ENCODE data around the gene XIST. TPM values are rescaled to one million over a fixed set of nuclear protein-coding genes. Genes with fewer than 3 reads are reported as not detected.
A peak's percentile ranks its signal among the peaks of the same experiment; 100 is the strongest.

Gene XIST
- total and polyA plus RNA-seq, 10 of the 15 experiments (the other 5 are each of a cell fraction or from before 2014, with no cell fraction given), result 39.1 to 787 (median 91.3) TPM

DNA sequence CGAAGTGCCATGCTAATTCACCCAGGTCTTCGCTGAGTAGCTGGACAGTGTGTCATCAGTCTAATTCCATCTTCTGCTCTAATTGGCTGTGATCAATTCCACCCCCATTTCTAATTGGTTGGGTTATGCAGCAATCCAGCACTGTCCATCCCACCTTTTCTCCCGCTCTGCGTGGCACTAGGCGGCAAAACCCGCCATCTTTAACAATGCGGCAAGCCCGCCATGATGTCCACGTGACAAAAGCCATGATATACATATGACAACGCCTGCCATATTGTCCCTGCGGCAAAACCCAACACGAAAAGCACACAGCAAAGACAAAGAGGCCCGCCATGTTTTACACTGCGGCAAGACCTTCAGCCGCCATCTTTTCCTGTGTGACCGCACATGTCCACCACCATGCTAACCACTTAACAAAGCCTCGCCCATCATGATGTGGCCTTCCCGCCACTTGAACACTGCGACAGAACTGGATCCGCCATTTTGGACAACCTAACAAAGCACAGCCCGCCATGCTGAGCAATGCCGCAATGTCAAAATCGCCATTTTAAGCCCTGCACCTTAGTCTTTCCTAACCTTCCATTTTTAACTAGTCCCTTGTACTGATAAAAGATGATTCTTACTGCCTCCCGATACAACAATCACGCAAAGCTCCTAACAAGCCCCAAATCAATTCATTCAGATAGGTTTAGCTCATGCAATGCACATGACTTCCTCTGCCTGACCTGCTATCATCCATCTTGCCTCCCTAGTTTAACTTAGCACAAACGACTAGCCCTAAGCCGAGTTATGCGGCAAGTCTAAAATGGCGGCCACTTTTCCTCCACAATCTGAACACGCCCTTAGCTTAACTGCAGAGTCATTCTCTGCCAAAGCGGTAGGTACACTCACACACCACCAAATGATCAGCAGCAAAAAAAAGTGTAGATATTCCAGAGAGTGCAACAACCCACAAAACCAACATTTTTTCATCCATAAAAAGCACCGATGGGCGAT is 1.2 kb downstream of the XIST start:
- peak overlapping the region; percentile 1; the same call in 1 of the 2 replicates for H2AFZ ChIP-seq (ENCODE audit: control insufficient read depth, low read depth, low read length)
- peak; percentile 90 for DNase-seq (ENCODE audit: low read depth, low spot score)
- H3K36me3 ChIP-seq (ENCODE audit: control insufficient read depth in 2 of 2, insufficient read depth in 2 of 2, low read length in 1 of 2), result 0 out of 4 replicates have a peak, but pooled peaks cover 0 to 2% of the 10 kb centered on the region in 2 experiments
- ChIA-PET POLR2A (interaction anchor here (1.3 kb wide), 1 partner anchor 10 kb away, joined by 3 read pairs; no protein-coding TSS in a partner anchor), CTCF (interaction anchor here (0.7 to 1.3 kb wide), 2 partner anchors 13 to 18 kb away, joined by 3 to 8 read pairs; no protein-coding TSS in a partner anchor), SMC1A (ENCODE audit: uncharacterized antibody, unreplicated experiment) (interaction anchor here (2.5 kb wide), 1 partner anchor 13 kb away, joined by 8 read pairs; no protein-coding TSS in a partner anchor), RAD21 (ENCODE audit: unreplicated experiment) (no interaction called here)
- in situ Hi-C loops (cut with MboI) (loop anchor here (10.0 kb wide), 3 partner anchors 493 to 1577 kb away; partner anchors contain the start of gene RPS4X), intact Hi-C loops (cut with micrococcal nuclease; ENCODE audit: unreplicated experiment) (loop anchor here (1.0 kb wide), 1 partner anchor 93 kb away; no protein-coding TSS in a partner anchor)
- H3K79me2 ChIP-seq (ENCODE audit: control insufficient read depth, insufficient read depth, low read length), result peaks cover 55% of the 10 kb centered on the region
- peak; percentile 95 for FAIRE-seq
- ATAC-seq, result peak; percentile 82
- no peaks in the 10 kb centered on the region for H3K27me3 ChIP-seq (replicated peaks in 1 of 2; ENCODE audit: control insufficient read depth in 2 of 2, insufficient read depth in 2 of 2, low read length in 1 of 2)
- peak overlapping the region; percentile 70 for H3K27ac ChIP-seq (ENCODE audit: control insufficient read depth, insufficient read depth)
- H3K9me3 ChIP-seq (replicated peaks; ENCODE audit: control insufficient read depth, insufficient read depth, low read length), result no peaks in the 10 kb centered on the region
- H4K20me1 ChIP-seq (ENCODE audit: control insufficient read depth, insufficient read depth), result peaks cover 7% of the 10 kb centered on the region; the same call in 1 of the 2 replicates
- H3K9ac ChIP-seq (ENCODE audit: control insufficient read depth, insufficient read depth, low read length), result peak overlapping the region; percentile 81
- BruUV-seq (replicated peaks), result TSS peak; percentile 63
- 43% methylated on average over 33 of the region's 33 CpGs for WGBS (ENCODE audit: insufficient coverage, insufficient replicate concordance, low lambda C conversion rate, missing lambda C conversion rate)
- H3K4me3 ChIP-seq, result peak overlapping the region; percentile 79
- no peak overlapping the region for H3K4me2 ChIP-seq (ENCODE audit: control insufficient read depth, insufficient read depth)
- H3K4me1 ChIP-seq (ENCODE audit: control insufficient read depth, insufficient read depth, low read length), result no peaks in the 10 kb centered on the region
- peak; percentile 72 for TF ChIP-seq KLF5 (IDR thresholded peaks at IDR 0.05; ENCODE audit: partially characterized antibody)
- peak; percentile 65 for TF ChIP-seq IKZF1 (conservative IDR thresholded peaks at IDR 0.05)
- peak; percentile 92 for TF ChIP-seq NR2C1 (IDR thresholded peaks at IDR 0.05)
- peak; percentile 75 for TF ChIP-seq MYC (IDR thresholded peaks at IDR 0.05; ENCODE audit: insufficient read depth, insufficient read length, insufficient replicate concordance, low read length, severe bottlenecking)
- peak; percentile 72 to 80; a peak in 3 of 4 replicates for TF ChIP-seq BHLHE40 (IDR thresholded peaks at IDR 0.05; ENCODE audit: borderline replicate concordance in 1 of 2, low read depth in 2 of 2, low read length in 1 of 2)
- TF ChIP-seq, protein P1, sequence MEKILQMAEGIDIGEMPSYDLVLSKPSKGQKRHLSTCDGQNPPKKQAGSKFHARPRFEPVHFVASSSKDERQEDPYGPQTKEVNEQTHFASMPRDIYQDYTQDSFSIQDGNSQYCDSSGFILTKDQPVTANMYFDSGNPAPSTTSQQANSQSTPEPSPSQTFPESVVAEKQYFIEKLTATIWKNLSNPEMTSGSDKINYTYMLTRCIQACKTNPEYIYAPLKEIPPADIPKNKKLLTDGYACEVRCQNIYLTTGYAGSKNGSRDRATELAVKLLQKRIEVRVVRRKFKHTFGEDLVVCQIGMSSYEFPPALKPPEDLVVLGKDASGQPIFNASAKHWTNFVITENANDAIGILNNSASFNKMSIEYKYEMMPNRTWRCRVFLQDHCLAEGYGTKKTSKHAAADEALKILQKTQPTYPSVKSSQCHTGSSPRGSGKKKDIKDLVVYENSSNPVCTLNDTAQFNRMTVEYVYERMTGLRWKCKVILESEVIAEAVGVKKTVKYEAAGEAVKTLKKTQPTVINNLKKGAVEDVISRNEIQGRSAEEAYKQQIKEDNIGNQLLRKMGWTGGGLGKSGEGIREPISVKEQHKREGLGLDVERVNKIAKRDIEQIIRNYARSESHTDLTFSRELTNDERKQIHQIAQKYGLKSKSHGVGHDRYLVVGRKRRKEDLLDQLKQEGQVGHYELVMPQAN (conservative IDR thresholded peaks at IDR 0.05), result no peak
- TF ChIP-seq, protein P2, sequence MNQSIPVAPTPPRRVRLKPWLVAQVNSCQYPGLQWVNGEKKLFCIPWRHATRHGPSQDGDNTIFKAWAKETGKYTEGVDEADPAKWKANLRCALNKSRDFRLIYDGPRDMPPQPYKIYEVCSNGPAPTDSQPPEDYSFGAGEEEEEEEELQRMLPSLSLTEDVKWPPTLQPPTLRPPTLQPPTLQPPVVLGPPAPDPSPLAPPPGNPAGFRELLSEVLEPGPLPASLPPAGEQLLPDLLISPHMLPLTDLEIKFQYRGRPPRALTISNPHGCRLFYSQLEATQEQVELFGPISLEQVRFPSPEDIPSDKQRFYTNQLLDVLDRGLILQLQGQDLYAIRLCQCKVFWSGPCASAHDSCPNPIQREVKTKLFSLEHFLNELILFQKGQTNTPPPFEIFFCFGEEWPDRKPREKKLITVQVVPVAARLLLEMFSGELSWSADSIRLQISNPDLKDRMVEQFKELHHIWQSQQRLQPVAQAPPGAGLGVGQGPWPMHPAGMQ (IDR thresholded peaks at IDR 0.05; ENCODE audit: borderline replicate concordance), result peak; percentile 88
- TF ChIP-seq YY1 (IDR thresholded peaks at IDR 0.05; ENCODE audit: low read depth, low read length), result peak; percentile 99
- TF ChIP-seq, protein P3, sequence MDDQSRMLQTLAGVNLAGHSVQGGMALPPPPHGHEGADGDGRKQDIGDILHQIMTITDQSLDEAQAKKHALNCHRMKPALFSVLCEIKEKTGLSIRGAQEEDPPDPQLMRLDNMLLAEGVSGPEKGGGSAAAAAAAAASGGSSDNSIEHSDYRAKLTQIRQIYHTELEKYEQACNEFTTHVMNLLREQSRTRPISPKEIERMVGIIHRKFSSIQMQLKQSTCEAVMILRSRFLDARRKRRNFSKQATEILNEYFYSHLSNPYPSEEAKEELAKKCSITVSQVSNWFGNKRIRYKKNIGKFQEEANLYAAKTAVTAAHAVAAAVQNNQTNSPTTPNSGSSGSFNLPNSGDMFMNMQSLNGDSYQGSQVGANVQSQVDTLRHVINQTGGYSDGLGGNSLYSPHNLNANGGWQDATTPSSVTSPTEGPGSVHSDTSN (IDR thresholded peaks at IDR 0.05; ENCODE audit: insufficient replicate concordance, low read depth, low read length), result peak; percentile 91
- peak; percentile 85 for TF ChIP-seq NBN (IDR thresholded peaks at IDR 0.05)
- TF ChIP-seq FOS (IDR thresholded peaks at IDR 0.05; ENCODE audit: borderline replicate concordance, extremely low read depth, insufficient read length), result peak; percentile 76
- TF ChIP-seq ASH2L (IDR thresholded peaks at IDR 0.05; ENCODE audit: borderline replicate concordance, low read depth), result no peak
- TF ChIP-seq PAX8 (IDR thresholded peaks at IDR 0.05), result peak; percentile 85; the same call in 1 of the 2 replicates
- no peak for TF ChIP-seq HDAC6 (IDR thresholded peaks at IDR 0.05; ENCODE audit: unreplicated experiment)
- TF ChIP-seq POLR2A (IDR thresholded peaks at IDR 0.05; ENCODE audit: low read depth, low read length), result peak; percentile 66; the same call in 1 of the 2 replicates
- TF ChIP-seq, protein P4, sequence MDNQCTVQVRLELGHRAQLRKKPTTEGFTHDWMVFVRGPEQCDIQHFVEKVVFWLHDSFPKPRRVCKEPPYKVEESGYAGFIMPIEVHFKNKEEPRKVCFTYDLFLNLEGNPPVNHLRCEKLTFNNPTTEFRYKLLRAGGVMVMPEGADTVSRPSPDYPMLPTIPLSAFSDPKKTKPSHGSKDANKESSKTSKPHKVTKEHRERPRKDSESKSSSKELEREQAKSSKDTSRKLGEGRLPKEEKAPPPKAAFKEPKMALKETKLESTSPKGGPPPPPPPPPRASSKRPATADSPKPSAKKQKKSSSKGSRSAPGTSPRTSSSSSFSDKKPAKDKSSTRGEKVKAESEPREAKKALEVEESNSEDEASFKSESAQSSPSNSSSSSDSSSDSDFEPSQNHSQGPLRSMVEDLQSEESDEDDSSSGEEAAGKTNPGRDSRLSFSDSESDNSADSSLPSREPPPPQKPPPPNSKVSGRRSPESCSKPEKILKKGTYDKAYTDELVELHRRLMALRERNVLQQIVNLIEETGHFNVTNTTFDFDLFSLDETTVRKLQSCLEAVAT (IDR thresholded peaks at IDR 0.05), result peak; percentile 88
